HG03039 (cell line): ENCODE results near the gene TMTC1.

ENCODE experiments used
- ATAC-seq: cut with Tn5 transposase; IDR thresholded peaks from one replicate; pipeline ENCODE4 v1.9.1; 2021; ENCODE audit warnings: mild to moderate bottlenecking, moderate library complexity; ENCODE audit not compliant: unreplicated experiment

TMTC1 gene

GRCh38 chr12:29713729-29714128, 70.0 kb downstream of the TMTC1 start:
- no peak for ATAC-seq

DNA sequence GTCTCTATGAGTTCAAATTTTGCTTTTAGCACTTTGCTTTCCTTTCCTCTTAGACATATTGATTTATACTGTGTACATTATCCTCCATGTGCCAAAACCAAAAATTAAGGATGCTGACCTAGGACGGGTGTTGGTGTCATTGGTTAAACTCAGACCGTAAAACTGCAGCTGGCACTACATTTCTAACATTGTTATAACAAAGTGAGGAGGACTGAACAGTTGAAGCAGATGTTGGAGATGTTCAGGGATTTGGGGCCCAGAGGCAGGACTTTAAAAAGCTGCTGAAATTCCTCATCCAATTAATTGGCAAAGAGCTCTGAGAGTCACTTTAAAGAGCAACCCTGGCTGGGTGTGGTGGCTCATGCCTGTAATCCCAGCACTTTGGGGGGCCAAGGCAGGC, 72.4 kb downstream of the TMTC1 start:
- ATAC-seq: no peak

GRCh38 chr12:29710104-29710503, 73.6 kb downstream of the TMTC1 start:
- no peak for ATAC-seq

GRCh38 chr12:29709496-29710040, 74.2 kb downstream of the TMTC1 start:
- ATAC-seq: no peak

DNA sequence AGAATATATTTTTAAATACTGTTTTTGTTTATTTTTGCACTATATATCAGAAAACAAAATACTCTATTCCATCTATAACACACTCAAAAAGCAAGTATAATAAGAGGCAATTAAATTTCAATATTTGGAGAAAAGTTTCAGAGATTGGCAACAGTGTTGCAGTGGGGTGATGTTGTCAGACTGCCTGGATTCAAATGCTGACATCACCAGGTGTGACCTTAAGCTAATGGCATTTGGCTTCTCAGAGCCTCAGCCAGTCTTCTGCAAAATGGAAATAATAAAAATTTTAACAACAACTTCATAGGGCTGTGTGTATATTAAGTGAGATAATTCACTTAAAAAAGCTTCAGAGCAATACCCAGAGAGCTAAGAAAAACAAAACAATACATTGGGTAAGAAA, 74.7 kb downstream of the TMTC1 start:
- ATAC-seq: no peak

DNA sequence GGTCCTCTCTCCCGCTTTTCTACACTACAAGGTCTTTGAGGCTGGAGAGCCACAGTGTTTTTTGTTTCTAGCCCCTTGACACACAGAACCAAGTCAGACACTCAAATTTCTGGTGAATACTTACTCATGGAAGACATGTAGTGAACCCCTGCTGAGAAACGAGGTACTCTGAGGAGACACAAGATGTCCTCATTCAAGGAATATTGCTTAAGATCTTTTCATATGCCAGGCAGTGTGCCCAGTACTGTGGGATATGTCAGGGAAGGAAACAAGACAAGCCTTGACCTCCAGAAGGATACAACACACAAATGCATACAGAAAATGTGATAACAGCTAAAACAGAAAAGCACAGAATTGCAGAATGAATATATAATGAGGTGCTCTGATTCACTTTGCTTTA, 75.9 kb downstream of the TMTC1 start:
- no peak for ATAC-seq

DNA sequence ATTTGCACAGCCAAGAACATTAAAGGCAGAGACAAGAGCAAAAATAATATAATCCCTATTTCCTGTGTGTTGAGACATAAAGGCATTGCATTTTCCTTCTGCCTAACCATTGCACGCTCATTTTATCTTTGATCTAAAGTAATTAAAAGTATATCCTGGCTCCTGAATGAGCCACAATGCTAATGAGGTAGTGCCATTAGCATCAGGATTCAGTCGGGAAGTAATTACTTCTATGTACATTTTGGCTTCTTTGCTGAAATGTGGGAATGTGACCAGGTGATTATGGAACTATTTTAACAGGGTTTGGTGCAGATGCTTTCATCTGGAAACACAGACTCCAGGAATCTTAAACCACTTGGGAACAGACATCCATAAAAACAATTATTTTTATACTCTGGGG, 77.4 kb downstream of the TMTC1 start:
- no peak for ATAC-seq

DNA sequence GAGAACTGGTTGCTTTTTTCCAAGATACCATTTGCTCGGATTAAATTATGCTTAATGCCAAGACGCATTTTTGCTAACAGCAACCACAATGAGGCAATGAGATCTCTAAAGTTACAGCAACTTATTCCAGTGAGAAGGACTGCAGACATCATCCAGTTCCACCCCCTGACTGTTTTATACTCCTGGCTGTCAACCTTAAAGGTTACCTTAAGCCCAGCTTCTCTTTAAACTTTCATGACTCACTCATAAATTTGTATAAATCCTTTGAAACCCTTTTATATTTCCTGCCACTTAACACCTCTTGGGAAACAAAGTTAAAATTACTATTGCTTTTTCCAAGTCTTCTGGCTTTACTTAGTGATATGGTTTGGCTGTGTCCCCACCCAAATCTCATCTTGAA, 80.2 kb downstream of the TMTC1 start:
- no peak for ATAC-seq

DNA sequence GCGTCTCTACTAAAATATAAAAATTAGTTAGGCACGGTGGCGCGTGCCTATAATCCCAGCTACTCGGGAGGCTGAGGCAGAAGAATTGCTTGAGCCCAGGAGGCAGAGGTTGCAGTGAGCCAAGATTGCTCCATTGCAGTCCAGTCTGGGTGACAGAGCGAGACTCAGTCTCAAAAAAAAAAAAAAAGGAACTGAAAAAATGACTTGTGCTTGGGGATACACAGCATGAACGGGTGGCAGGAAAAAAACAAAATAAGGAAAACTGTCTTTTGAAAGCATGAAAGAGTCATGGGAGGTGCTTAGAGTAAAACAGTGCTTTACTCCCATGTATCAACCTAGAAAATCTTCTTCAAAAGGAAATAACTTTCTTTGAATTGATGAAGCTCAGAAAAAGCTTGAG, 80.8 kb downstream of the TMTC1 start:
- no peak for ATAC-seq

GRCh38 chr12:29702222-29702621, 81.5 kb downstream of the TMTC1 start:
- ATAC-seq: no peak

DNA sequence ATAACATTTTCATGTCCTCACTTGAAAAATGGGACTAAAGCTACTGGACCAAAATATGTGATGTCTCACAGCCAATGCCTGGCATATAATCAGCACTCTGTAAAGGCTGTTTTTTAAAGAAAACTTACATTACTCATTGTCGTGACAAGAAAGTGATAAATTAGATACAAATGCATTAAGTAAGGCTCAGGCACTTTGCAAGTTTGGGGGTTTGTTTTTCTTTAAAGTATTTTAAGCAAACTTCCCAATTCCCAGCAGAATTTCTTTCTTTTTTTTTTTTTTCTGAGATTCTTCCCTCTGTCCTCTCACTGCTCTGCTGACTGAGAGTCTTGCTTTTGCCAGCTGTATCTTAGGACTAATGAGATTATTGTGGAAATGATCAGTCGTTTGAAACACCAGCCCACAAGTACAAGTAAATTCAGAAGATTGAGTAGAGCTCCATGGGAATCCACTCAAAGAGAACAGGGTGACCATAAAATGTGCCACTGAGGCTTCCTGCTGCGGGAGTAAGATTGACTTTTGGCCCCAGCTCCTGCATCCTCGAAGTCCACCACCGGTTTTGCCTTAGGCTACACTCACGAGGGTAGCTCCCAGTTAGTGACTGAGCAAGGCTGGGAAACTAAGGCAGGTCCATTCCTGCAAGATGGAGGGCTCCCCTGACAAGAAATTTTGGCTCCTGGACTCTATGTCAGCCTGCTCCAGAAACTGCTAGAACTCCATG, 82.8 kb downstream of the TMTC1 start:
- no peak for ATAC-seq

GRCh38 chr12:29698756-29699155, 85.0 kb downstream of the TMTC1 start:
- no peak for ATAC-seq

- ATAC-seq: no peak
These were observed 87.9 kb downstream of the TMTC1 start for GRCh38 chr12:29695800-29696199.

- no peak for ATAC-seq
These were observed 88.7 kb downstream of the TMTC1 start for GRCh38 chr12:29695026-29695425.

GRCh38 chr12:29694002-29694401, 89.7 kb downstream of the TMTC1 start:
- ATAC-seq: no peak

DNA sequence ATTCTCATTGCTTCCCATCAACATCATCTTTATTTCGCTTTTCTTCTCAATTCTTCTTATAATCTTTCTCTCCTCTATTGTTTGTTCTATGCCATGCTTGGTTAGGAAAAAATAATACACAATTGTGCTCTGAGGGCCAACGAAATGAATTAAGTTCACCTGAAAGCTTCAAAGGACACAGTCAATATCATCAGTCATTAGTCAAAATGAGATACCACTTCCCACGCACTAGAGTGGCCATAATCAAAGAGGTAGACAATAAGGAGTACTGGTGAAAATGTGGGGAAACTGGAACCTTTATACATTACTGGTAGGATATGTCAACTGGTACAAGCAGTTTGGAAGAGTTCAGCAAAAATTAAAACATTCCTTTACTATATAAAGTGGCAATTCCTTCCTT, 91.5 kb downstream of the TMTC1 start:
- ATAC-seq: no peak

DNA sequence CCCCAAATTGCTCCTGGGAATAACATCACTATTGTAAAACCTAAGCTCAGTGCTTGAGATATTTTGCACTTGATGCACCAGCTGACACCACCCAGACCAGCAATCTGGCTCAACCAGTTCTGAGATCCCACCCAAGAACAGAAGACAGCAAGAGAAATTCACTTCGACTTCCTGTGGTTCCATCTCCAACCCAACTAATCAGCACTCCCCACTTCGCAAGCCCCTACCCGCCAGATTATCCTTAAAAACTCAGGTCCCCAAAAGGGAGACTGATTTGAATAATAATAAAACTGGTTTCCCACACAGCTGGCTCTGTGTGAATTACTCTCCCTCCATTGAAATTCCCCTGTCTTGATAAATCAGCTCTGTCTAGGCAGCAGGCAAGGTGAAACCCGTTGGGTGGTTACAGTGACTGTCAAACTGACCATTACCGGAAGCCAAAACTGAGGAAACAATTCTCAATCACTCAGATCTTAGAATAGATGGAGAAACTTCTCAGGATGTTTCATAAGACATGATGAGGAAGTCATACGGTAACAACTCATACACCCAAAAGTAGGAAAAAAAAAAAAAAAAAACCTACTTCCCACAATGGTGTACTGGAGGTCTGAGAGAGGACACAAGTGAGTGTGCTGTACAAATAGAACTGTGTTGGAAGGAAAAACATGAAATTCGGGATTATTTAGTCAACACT, 92.4 kb downstream of the TMTC1 start:
- no peak for ATAC-seq

DNA sequence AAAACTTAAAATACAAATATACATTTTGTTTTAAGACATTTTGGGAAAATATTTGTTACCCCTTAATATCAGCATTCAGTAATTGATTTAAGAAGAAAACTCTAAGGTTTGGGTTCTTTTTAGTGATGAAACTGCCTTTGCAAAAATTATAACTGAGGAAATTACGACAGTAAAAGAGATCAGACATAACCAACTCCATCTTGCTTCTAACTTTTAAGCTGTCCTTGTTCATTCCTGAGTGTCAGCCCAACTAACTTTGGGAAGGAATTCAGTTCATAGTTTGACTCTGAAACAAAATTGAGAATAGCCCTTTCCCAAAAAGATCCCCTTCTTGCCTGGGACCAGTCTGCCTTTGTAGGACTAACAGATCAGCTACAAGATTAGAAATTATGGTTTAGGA, 93.0 kb downstream of the TMTC1 start:
- no peak for ATAC-seq

DNA sequence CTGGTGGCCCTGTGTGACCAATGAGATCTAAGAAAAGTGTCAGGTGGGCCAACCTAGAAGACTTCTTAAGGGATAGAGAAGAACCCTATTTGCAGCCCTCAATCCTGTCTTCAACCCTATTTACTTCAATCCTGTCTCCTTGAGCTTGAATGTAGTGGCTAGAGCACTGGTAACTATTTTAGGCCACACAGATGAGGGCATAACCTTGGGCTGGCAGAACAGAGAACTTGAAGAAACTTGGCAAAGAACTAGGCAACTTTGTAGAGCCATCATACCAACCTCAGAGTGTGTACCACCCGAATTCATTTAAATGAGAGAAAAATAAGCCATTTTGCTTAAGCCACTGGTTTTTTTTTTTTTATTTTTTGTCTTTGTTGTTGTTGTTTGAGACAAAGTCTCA, 94.8 kb downstream of the TMTC1 start:
- no peak for ATAC-seq

DNA sequence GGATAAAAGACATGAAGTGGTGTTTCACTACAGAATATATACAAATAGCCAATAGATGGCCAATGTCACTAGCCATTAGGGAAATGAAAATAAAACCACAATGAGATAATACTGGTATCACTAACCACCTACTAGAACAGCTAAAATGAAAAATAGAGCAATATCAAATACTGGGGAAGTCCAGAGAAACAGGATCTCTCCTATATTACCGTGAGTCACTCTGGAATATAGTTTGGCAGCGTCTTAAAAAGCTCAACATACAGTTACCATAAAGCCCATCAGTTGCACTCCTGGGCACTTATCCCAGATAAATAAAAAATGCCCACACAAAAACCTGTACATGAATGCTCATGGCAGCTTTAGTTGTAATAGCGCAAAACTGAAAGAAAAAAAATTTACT, 101.7 kb downstream of the TMTC1 start:
- ATAC-seq: no peak

DNA sequence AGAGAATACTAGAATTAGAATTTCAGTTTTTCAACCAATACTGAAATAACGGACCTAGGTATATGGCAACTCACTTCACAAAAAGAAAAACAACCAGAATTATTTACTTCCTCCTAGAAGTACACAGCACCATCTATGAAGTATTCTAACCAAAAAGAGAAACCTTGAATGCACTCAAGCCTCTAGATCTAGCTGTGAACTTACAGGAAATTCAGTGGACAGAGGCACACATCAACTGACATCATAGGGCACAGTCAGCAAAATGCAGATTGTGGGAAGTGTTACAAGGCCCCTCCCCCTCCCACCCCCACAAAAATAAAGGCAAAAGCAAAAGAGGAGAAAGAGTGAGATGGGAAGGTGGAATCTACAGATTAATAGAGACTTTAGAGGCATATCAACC, 102.4 kb downstream of the TMTC1 start:
- no peak for ATAC-seq

DNA sequence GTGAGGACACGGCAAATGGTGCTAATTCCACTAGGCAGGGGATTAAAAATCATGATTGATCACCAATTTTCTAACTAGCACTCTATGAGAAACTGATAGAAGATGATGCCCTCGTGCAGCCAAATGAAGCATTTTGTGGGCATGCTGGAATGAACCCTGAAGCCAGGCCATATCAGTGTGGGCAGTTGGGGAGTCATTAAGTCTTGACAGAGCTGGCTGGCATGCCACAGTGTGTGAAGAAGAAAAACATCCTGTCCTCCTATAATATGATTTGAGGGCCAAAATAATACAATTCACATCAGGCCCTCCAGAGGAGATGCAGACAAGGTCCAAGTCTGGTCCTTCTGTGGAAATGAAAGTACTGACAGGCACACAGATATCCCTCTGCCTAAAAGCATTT, 107.1 kb downstream of the TMTC1 start:
- no peak for ATAC-seq
